ENCODE measurements around the gene EDAR. TPM values are rescaled to one million over a fixed set of nuclear protein-coding genes. Genes with fewer than 3 reads are reported as not detected.

Gene EDAR
- polyA plus RNA-seq, 1 of the 3 experiments (the other 2 are of a cell fraction), result not detected

DNA sequence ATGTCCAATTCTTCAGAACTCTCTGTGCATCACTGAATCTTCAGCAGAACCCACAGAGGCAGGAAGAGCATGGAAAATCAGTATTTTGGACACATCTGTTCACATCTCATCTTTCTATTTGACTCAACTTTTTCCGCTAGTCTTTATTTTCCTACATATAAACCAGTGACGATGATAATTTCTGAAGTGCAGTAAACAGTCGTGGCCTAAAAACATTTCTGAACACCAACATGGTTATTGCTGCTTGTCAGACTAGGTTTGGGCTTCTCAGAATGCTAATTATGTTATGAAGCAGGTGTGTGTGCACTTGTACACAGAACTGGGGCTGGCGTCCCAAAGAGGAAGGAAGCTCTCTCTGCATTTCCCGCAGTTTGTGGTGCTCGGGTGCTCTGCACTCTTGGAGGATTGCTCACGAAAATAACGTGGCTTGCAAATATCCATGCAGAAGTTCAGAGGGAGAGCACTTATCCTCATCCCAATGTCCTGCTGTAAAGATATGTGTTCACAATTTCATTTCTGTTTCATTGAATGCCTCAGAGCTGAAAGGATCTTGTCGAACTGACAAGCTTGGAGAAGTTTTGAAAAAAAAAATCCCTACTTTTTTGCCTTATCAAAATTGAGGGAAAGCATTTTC is 50.8 kb downstream of the EDAR start:
- Histone ChIP-seq H3K27me3 (ENCODE audit: insufficient read depth) (peaks cover 16% of the 10 kb centered on the region), H3K9me2 (no peaks in the 10 kb centered on the region)
- CTCF ChIA-PET, result no interaction called here

DNA sequence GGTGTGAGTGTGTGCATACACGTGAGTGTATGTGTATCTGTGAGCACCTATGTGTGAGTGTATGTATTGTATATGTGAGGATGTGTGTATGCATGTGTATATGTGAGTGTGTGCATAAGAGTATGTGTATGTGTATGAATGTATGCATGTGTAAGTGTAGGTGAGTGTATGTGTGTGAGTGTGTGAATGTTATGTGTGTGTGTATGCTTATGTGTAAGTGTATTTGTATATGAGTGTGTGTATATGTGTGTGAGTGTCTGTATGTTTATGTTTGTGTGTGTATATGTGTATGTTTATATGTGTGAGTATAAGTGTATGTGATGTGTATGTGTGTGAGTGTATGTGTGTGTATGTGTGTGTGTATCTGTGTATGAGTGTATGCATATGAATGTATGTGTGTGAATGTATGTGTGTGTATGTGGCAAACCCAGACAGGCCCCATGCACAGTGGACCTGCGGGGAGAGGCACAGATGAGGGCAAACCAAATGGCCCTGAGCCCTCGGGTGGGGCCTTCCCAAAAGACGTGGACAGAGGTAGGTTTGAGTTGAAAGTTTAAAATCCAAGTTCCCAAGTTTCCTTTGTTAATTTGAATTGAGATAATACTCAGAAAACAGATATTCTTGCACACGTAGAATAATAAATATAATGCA is 51.5 kb downstream of the EDAR start:
- TF ChIP-seq RCOR1 (IDR thresholded peaks at IDR 0.05; ENCODE audit: low read length) (no peak), RFX5 (IDR thresholded peaks at IDR 0.05; ENCODE audit: low read length) (no peak), MAX (IDR thresholded peaks at IDR 0.05; ENCODE audit: low read depth) (no peak), CTCF (IDR thresholded peaks at IDR 0.05) (no peak), TAF1 (IDR thresholded peaks at IDR 0.05; ENCODE audit: borderline replicate concordance, low read depth, low read length) (no peak), MXI1 (IDR thresholded peaks at IDR 0.05; ENCODE audit: low read depth, low read length) (no peak), FOSL2 (IDR thresholded peaks at IDR 0.05; ENCODE audit: borderline replicate concordance, low read depth) (no peak)
- ChIA-PET POLR2A (no interaction called here), CTCF (no interaction called here)
- WGBS (ENCODE audit: low lambda C conversion rate), result 48% methylated on average over 5 of the region's 5 CpGs
- Histone ChIP-seq H3K9me2 (no peaks in the 10 kb centered on the region), H3K9me3 (no peaks in the 10 kb centered on the region), H3K4me3 (ENCODE audit: low read depth in 2 of 2, low read length in 1 of 2) (no peak overlapping the region), H3K27me3 (ENCODE audit: insufficient read depth) (peaks cover 16% of the 10 kb centered on the region), H3K36me3 (replicated peaks in 1 of 2; ENCODE audit: control insufficient read depth in 1 of 2, insufficient read depth in 2 of 2, low read length in 1 of 2) (no peaks in the 10 kb centered on the region), H3K4me1 (ENCODE audit: control insufficient read depth in 1 of 2, insufficient read depth in 2 of 2, low read depth in 1 of 2, low read length in 1 of 2) (peaks cover 0 to 19% of the 10 kb centered on the region in 2 experiments; a peak in 3 of 4 replicates), H2AFZ (ENCODE audit: low read depth) (no peak overlapping the region), H4K20me1 (ENCODE audit: insufficient read depth) (no peaks in the 10 kb centered on the region), H3K27ac (ENCODE audit: low read depth in 2 of 2, low read length in 1 of 2) (no peak overlapping the region), H3F3A (replicated peaks; ENCODE audit: insufficient read depth) (no peaks in the 10 kb centered on the region), H3K4me2 (no peak overlapping the region), H3K9ac (no peak overlapping the region), H3K79me2 (ENCODE audit: insufficient read depth) (no peaks in the 10 kb centered on the region)
- no peak for DNase-seq

More for the DNA sequence above, 50.8 kb downstream of the EDAR start:
- H3K4me2 ChIP-seq, result no peak overlapping the region
- no peak overlapping the region for H3K9ac ChIP-seq
- H3K4me1 ChIP-seq (ENCODE audit: control insufficient read depth in 1 of 2, insufficient read depth in 2 of 2, low read depth in 1 of 2, low read length in 1 of 2), result peaks cover 0 to 12% of the 10 kb centered on the region in 2 experiments; a peak in 3 of 4 replicates
- no peak overlapping the region for H3K4me3 ChIP-seq (ENCODE audit: low read depth in 2 of 2, low read length in 1 of 2)
- no peaks in the 10 kb centered on the region for H3K36me3 ChIP-seq (replicated peaks in 1 of 2; ENCODE audit: control insufficient read depth in 1 of 2, insufficient read depth in 2 of 2, low read length in 1 of 2)
- POLR2A ChIA-PET, result no interaction called here
- TF ChIP-seq POLR2AphosphoS5 (IDR thresholded peaks at IDR 0.05; ENCODE audit: low read depth, low read length) (no peak), EZH2phosphoT487 (IDR thresholded peaks at IDR 0.05; ENCODE audit: borderline replicate concordance, low read depth) (no peak)
- no peak for DNase-seq
- no peaks in the 10 kb centered on the region for H4K20me1 ChIP-seq (ENCODE audit: insufficient read depth)
- 78% methylated on average over 9 of the region's 9 CpGs for WGBS (ENCODE audit: low lambda C conversion rate)
- H3K9me3 ChIP-seq, result no peaks in the 10 kb centered on the region
- H3K79me2 ChIP-seq (ENCODE audit: insufficient read depth), result no peaks in the 10 kb centered on the region
- no peak overlapping the region for H2AFZ ChIP-seq (ENCODE audit: low read depth)
- H3K27ac ChIP-seq (ENCODE audit: low read depth in 2 of 2, low read length in 1 of 2), result no peak overlapping the region
- H3F3A ChIP-seq (replicated peaks; ENCODE audit: insufficient read depth), result no peaks in the 10 kb centered on the region
